ENCODE results near the gene NFYB. TPM values are rescaled to one million over a fixed set of nuclear protein-coding genes. Genes with fewer than 3 reads are reported as not detected.

The NFYB gene
- total and polyA plus RNA-seq, 9 of the 15 experiments (the other 6 are each of a cell fraction or from before 2014, with no cell fraction given): 14.5 to 51.5 (median 32.3) TPM

DNA sequence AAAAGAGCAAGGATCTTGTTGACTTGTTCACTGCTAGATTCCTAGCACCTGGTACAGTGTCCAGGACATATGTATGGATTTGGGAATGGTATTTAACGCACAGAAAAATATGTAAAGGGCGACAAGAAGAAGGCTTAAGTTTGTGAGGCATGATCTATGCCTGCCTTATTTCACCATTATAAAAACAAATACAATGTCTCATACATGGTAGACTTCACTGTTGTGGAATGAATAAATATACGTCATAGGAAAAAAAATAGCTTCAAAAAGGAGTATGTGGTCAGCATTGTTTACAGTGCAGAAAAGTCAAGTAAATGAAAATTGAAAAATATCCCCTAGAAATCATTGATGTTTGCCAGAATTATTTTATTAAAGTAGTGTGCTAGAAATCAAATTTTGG, 43.7 kb downstream of the NFYB start:
- BruUV-seq (replicated peaks): no TSS peak
- POLR2A ChIA-PET: no interaction called here
- no peak for FAIRE-seq

More for the DNA sequence above, 43.7 kb downstream of the NFYB start:
- 89% methylated on average over 3 of the region's 3 CpGs for WGBS (ENCODE audit: insufficient coverage, low coverage, missing lambda C conversion rate)
- intact Hi-C loops (cut with micrococcal nuclease): no loop called here
- H3K79me2 ChIP-seq (ENCODE audit: control insufficient read depth, insufficient read depth, low read length): no peaks in the 10 kb centered on the region
- H3K4me2 ChIP-seq (ENCODE audit: insufficient read depth, low read length): no peak overlapping the region
- CTCF ChIA-PET (ENCODE audit: low intra/inter-chr PET ratio): no interaction called here
- H3K9me1 ChIP-seq (ENCODE audit: control insufficient read depth, insufficient read depth, low read length): no peaks in the 10 kb centered on the region
- in situ Hi-C loops (cut with MboI): no loop called here
- no peak overlapping the region for H3K27ac ChIP-seq (ENCODE audit: extremely low read depth, low read depth, low read length)
- no peaks in the 10 kb centered on the region for H3K27me3 ChIP-seq (ENCODE audit: control insufficient read depth in 2 of 2, insufficient read depth in 2 of 2, low read length in 2 of 2)
- H3K4me3 ChIP-seq: no peak overlapping the region
- no peaks in the 10 kb centered on the region for H3K9me3 ChIP-seq (replicated peaks; ENCODE audit: control insufficient read depth, insufficient read depth, low read depth, low read length)
- no peaks in the 10 kb centered on the region for H4K20me1 ChIP-seq (replicated peaks; ENCODE audit: control insufficient read depth, insufficient read depth, low read length)
- peaks cover 30% of the 10 kb centered on the region; the same call in 2 of the 3 replicates for H3K36me3 ChIP-seq (ENCODE audit: control insufficient read depth, insufficient read depth, low read length)
- peaks cover 0 to 2% of the 10 kb centered on the region in 2 experiments; a peak in 1 of 5 replicates for H3K4me1 ChIP-seq (replicated peaks in 1 of 2; ENCODE audit: control insufficient read depth in 2 of 2, insufficient read depth in 2 of 2, low read length in 2 of 2)
- no peak overlapping the region for H2AFZ ChIP-seq (ENCODE audit: low read depth, low read length)
- ATAC-seq (no peak), DNase-seq (ENCODE audit: extremely low read depth in 1 of 4, low spot score in 3 of 4) (no peak)
- no peak overlapping the region for H3K9ac ChIP-seq (ENCODE audit: insufficient read depth in 1 of 2, low read depth in 2 of 2, low read length in 2 of 2)
- TF ChIP-seq ZNF143 (CRISPR knock-in tag; IDR thresholded peaks at IDR 0.05) (no peak), MLX (CRISPR knock-in tag; conservative IDR thresholded peaks at IDR 0.05) (no peak), ZBTB33 (CRISPR knock-in tag; IDR thresholded peaks at IDR 0.05) (no peak), SMARCB1 (IDR thresholded peaks at IDR 0.05; ENCODE audit: insufficient read length, low read depth) (no peak), PHF20 (IDR thresholded peaks at IDR 0.05; ENCODE audit: partially characterized antibody) (no peak), NFE2 (IDR thresholded peaks at IDR 0.05; ENCODE audit: low read depth) (no peak)

Data from K562 (cell line).